ENCODE measurements around the gene TMEM256. TPM values are rescaled to one million over a fixed set of nuclear protein-coding genes. Genes with fewer than 3 reads are reported as not detected.

TMEM256 gene
- polyA plus RNA-seq, 3 donors: 39.2 to 81.4 (median 72.6) TPM

DNA sequence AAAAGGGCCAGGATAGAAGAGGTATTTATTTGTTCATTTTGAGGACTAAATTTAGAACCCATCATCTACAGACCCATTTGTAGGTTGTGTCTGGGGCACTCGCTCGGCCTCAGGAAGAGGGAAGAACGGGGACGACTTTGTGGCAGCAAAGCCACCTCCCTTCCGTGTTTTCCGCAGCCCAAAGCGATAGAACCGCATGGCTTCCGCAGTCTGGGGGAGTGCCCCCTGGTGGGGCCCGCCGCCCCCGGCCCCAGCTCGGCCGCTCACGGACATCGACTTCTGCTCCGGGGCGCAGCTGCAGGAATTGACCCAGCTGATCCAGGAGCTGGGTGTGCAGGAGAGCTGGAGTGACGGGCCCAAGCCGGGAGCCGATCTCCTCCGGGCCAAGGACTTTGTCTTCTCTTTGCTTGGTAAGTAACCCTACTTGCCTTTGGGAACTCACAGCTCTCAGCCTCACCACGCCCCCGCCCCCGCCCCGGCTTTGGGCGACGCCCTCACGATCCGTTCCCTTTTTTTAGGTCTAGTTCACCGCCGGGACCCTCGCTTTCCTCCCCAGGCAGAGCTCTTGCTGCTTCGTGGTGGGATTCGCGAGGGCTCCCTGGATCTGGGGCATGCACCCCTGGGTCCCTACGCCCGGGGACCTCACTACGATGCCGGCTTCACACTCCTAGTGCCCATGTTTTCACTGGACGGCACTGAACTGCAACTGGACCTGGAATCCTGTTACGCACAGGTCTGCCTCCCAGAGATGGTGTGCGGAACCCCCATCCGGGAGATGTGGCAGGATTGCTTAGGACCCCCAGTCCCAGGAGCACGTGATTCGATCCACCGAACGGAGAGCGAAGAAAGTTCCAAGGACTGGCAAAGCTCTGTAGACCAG lies 32.0 kb upstream of the TMEM256 start:
- Histone ChIP-seq H3K79me2 (ENCODE audit: insufficient read depth, low read length) (peaks cover 8% of the 10 kb centered on the region), H3K9ac (ENCODE audit: insufficient read depth, low read length, poor library complexity, severe bottlenecking) (peak overlapping the region; percentile 71), H3K9me3 (replicated peaks in 1 of 2; ENCODE audit: control insufficient read depth in 1 of 2, insufficient read depth in 1 of 2, low read length in 2 of 2) (peaks cover 0 to 14% of the 10 kb centered on the region in 2 donors), H3K4me3 (replicated peaks in 1 of 3; ENCODE audit: low read depth in 2 of 3, low read length in 3 of 3) (peak overlapping the region; percentile 77 to 95 (median 86)), H3K27me3 (ENCODE audit: control insufficient read depth in 2 of 2, insufficient read depth in 2 of 2, low read length in 2 of 2) (peaks cover 19 to 25% of the 10 kb centered on the region in 2 donors), H4K20me1 (ENCODE audit: insufficient read depth, low read length) (peaks cover 29% of the 10 kb centered on the region), H3K4me2 (replicated peaks; ENCODE audit: extremely low read depth, low read length, poor library complexity, severe bottlenecking) (peak overlapping the region; percentile 99), H3K36me3 (replicated peaks in 1 of 2; ENCODE audit: control insufficient read depth in 1 of 2, insufficient read depth in 2 of 2, low read length in 2 of 2) (no peaks in the 10 kb centered on the region), H3K4me1 (ENCODE audit: control insufficient read depth in 1 of 2, insufficient read depth in 2 of 2, low read length in 2 of 2) (peaks cover 53 to 57% of the 10 kb centered on the region in 2 donors), H2AFZ (ENCODE audit: insufficient read depth, low read depth, low read length, poor library complexity, severe bottlenecking) (peak overlapping the region; percentile 82), H3K27ac (ENCODE audit: low read depth in 1 of 2, low read length in 2 of 2) (peak overlapping the region; percentile 79 to 89)
- Mint-ChIP-seq H3K4me1 (peaks cover 50% of the 10 kb centered on the region), H3K9me3 (peaks cover 0 to 14% (median 8%) of the 10 kb centered on the region in 7 donors), H3K4me3 (peak overlapping the region; percentile 86 to 94), H3K36me3 (peaks cover 10 to 12% of the 10 kb centered on the region in 2 donors), H3K27ac (peak overlapping the region; percentile 90 to 97 (median 94)), H3K27me3 (ENCODE audit: low read depth in 3 of 3) (peaks cover 28 to 38% (median 30%) of the 10 kb centered on the region in 3 donors)
- intact Hi-C loops (cut with micrococcal nuclease): loop anchor here (1.0 to 10.0 kb wide), 7 partner anchors 32 to 249 kb away; partner anchors contain the start of genes POLR2A (in 2 of the 2), SENP3 (in 2 of the 2), MPDU1 (in 1 of the 2) and TMEM256 (in 1 of the 2)
- peak; percentile 44 to 67 (median 52) for DNase-seq
- WGBS (ENCODE audit: insufficient coverage): 10% methylated on average over 48 of the region's 49 CpGs
- TF ChIP-seq, protein P1, sequence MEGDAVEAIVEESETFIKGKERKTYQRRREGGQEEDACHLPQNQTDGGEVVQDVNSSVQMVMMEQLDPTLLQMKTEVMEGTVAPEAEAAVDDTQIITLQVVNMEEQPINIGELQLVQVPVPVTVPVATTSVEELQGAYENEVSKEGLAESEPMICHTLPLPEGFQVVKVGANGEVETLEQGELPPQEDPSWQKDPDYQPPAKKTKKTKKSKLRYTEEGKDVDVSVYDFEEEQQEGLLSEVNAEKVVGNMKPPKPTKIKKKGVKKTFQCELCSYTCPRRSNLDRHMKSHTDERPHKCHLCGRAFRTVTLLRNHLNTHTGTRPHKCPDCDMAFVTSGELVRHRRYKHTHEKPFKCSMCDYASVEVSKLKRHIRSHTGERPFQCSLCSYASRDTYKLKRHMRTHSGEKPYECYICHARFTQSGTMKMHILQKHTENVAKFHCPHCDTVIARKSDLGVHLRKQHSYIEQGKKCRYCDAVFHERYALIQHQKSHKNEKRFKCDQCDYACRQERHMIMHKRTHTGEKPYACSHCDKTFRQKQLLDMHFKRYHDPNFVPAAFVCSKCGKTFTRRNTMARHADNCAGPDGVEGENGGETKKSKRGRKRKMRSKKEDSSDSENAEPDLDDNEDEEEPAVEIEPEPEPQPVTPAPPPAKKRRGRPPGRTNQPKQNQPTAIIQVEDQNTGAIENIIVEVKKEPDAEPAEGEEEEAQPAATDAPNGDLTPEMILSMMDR (IDR thresholded peaks at IDR 0.05): peak; percentile 16

DNA sequence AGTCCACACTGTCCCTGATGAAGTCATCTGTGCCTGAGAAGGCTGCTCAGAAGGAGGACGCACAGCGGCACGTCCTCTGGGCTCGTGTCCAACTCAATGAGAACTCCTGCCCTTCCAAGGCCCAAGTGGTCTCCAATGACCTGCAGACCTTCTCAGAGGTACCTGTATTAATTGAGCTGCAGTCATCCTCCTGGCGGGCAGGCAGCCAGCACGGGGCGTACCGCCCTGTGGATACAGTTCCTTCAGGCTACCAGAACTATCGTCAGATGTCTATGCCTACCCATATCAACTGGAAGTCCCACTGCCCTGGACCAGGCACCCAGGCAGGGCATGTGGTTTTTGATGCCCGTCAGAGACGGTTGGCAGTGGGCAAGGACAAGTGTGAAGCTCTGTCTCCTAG lies 28.4 kb upstream of the TMEM256 start:
- Mint-ChIP-seq H3K27ac (peak overlapping the region in 1 of 7 donors; percentile 45), H3K36me3 (no peaks in the 10 kb centered on the region), H3K27me3 (ENCODE audit: low read depth in 3 of 3) (peaks cover 0 to 2% (median 0%) of the 10 kb centered on the region in 3 donors), H3K4me1 (peaks cover 18% of the 10 kb centered on the region), H3K4me3 (no peak overlapping the region), H3K9me3 (no peaks in the 10 kb centered on the region)
- DNase-seq: no peak
- Histone ChIP-seq H3K27ac (ENCODE audit: low read depth in 1 of 2, low read length in 2 of 2) (no peak overlapping the region), H4K20me1 (ENCODE audit: insufficient read depth, low read length) (peaks cover 10% of the 10 kb centered on the region), H3K9me3 (replicated peaks in 1 of 2; ENCODE audit: control insufficient read depth in 1 of 2, insufficient read depth in 1 of 2, low read length in 2 of 2) (no peaks in the 10 kb centered on the region), H2AFZ (ENCODE audit: insufficient read depth, low read depth, low read length, poor library complexity, severe bottlenecking) (no peak overlapping the region), H3K9ac (ENCODE audit: insufficient read depth, low read length, poor library complexity, severe bottlenecking) (no peak overlapping the region), H3K36me3 (replicated peaks in 1 of 2; ENCODE audit: control insufficient read depth in 1 of 2, insufficient read depth in 2 of 2, low read length in 2 of 2) (no peaks in the 10 kb centered on the region), H3K4me1 (ENCODE audit: control insufficient read depth in 1 of 2, insufficient read depth in 2 of 2, low read length in 2 of 2) (peaks cover 20 to 22% of the 10 kb centered on the region in 2 donors), H3K4me3 (replicated peaks in 1 of 3; ENCODE audit: low read depth in 2 of 3, low read length in 3 of 3) (no peak overlapping the region), H3K4me2 (replicated peaks; ENCODE audit: extremely low read depth, low read length, poor library complexity, severe bottlenecking) (no peak overlapping the region), H3K79me2 (ENCODE audit: insufficient read depth, low read length) (peaks cover 8% of the 10 kb centered on the region), H3K27me3 (ENCODE audit: control insufficient read depth in 2 of 2, insufficient read depth in 2 of 2, low read length in 2 of 2) (no peaks in the 10 kb centered on the region)
- TF ChIP-seq, protein P1 (IDR thresholded peaks at IDR 0.05): no peak
- intact Hi-C loops (cut with micrococcal nuclease): loop anchor here in 1 of 2 donors (5.0 to 10.0 kb wide), 3 partner anchors 45 to 253 kb away; partner anchors contain the start of genes SENP3, TP53 and WRAP53
- WGBS (ENCODE audit: insufficient coverage): 94% methylated on average over 10 of the region's 11 CpGs

Measured in CD14-positive monocyte (primary cell).